ENCODE results near the gene CEP104. TPM values are rescaled to one million over a fixed set of nuclear protein-coding genes. Genes with fewer than 3 reads are reported as not detected.

CEP104 gene
- total RNA-seq, 4 donors from 2014 or later: 26.0 to 41.6 (median 30.8) TPM

DNA sequence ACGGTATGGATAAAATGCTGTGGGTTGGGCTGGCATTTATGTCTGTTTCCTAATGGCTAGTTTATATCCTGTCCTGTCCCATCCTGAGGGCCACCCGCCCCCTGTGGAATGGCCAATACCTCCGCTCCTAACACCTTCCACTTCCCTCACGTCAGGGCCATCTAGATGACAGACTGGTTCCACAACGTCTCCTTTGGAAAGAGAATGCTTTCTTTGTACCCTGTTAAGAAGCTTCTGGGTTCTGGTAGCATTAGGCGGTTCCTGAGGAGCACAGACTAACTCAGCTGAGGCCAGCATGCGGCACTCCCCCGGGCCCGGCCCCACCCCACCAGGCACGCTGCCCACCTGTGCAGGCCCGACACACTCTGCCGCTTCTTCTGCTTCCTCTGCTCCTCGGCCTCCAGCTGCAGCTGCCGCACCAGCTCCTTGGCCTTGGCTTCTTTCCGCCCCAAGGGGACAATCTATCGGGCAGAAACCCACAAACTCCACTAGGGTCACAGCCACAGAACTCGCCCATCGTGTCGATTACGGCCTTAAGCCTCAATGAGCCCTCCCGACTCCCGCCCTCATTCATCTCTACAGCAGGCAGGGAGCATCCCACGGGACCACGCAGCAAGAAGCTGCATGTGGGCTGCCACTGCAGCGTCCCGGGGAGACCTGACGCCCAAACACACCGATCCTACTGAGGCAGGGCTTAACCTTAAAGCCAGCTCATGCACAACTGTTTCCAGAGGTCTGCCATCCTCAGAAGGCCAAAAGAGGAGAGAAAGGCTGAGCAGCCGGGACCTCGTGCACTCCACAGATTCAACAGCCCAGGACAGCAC, 73.1 kb downstream of the CEP104 start:
- WGBS, 2 donors: 90 to 94% methylated on average over 29 to 30 of the region's 30 CpGs
- Histone ChIP-seq H3K9me3 (no peaks in the 10 kb centered on the region), H3K4me1 (no peaks in the 10 kb centered on the region), H3K27me3 (no peaks in the 10 kb centered on the region), H3K4me3 (replicated peaks in 1 of 3) (no peak overlapping the region), H3K27ac (no peak overlapping the region), H3K36me3 (peaks cover 59 to 80% of the 10 kb centered on the region in 2 donors)
- intact Hi-C loops (cut with DNase I): no loop called here
- TF ChIP-seq, protein P1, sequence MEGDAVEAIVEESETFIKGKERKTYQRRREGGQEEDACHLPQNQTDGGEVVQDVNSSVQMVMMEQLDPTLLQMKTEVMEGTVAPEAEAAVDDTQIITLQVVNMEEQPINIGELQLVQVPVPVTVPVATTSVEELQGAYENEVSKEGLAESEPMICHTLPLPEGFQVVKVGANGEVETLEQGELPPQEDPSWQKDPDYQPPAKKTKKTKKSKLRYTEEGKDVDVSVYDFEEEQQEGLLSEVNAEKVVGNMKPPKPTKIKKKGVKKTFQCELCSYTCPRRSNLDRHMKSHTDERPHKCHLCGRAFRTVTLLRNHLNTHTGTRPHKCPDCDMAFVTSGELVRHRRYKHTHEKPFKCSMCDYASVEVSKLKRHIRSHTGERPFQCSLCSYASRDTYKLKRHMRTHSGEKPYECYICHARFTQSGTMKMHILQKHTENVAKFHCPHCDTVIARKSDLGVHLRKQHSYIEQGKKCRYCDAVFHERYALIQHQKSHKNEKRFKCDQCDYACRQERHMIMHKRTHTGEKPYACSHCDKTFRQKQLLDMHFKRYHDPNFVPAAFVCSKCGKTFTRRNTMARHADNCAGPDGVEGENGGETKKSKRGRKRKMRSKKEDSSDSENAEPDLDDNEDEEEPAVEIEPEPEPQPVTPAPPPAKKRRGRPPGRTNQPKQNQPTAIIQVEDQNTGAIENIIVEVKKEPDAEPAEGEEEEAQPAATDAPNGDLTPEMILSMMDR (IDR thresholded peaks at IDR 0.05): no peak
- no peak for TF ChIP-seq POLR2A (IDR thresholded peaks at IDR 0.05)
- DNase-seq: no peak

DNA sequence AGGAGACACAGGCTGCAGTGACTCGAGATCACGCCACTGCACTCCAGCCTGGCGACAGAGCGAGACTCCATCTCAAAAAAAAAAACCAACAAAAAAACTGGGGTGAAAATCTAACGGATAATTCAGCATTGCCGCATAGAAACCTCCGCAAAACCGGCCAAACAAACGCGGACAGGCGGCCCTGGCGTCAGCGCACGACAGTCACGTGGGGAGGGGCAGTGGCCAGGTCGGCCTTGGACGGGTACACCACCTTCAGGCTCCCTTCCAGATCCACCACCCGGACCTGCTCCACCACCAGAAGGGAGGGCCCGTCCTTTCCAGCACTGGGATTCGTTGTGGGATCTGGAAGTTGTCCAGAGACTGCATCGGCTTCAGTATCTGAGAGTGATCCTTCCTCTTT, 76.1 kb downstream of the CEP104 start:
- H3K4me1 ChIP-seq: peaks cover 16 to 17% of the 10 kb centered on the region in 2 donors
- H3K27me3 ChIP-seq: no peaks in the 10 kb centered on the region
- no peak for DNase-seq
- peaks cover 51 to 65% of the 10 kb centered on the region in 2 donors for H3K36me3 ChIP-seq
- intact Hi-C loops (cut with DNase I): no loop called here
- no peak for TF ChIP-seq POLR2A (IDR thresholded peaks at IDR 0.05)
- TF ChIP-seq, protein P1 (IDR thresholded peaks at IDR 0.05): no peak
- no peaks in the 10 kb centered on the region for H3K9me3 ChIP-seq
- no peak overlapping the region for H3K4me3 ChIP-seq (replicated peaks in 1 of 3)
- WGBS, 2 donors: 93 to 95% methylated on average over 21 of the region's 21 CpGs
- H3K27ac ChIP-seq: no peak overlapping the region

DNA sequence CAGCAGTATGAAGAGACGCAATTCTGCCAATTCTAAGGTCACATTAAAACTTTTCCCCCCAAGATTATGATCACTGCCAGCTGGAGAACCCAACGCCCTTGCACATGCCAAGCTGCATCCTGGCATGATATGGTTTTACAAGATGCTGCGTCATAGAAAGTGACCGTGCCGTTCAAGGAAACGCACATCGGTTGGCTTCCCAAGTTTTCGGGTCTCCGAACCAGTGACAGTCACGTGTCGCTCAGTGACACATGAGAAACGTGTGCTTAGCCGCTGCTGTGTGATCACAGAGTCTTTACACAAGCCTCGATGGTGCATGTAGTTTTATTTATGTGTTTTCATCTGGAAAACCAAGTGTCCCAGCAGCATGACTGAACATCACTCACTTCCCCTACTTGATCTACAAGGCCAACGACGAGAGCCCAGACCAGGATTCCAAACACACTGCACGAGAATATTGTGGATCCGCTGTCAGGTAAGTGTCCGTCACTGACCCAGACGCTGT, 77.0 kb downstream of the CEP104 start:
- no peaks in the 10 kb centered on the region for H3K27me3 ChIP-seq
- no peak overlapping the region for H3K4me3 ChIP-seq (replicated peaks in 1 of 3)
- no peaks in the 10 kb centered on the region for H3K9me3 ChIP-seq
- H3K4me1 ChIP-seq: peaks cover 26% of the 10 kb centered on the region in 2 donors
- intact Hi-C loops (cut with DNase I): no loop called here
- DNase-seq: no peak
- no peak overlapping the region for H3K27ac ChIP-seq
- WGBS, 2 donors: 94% methylated on average over 20 of the region's 20 CpGs
- TF ChIP-seq POLR2A (IDR thresholded peaks at IDR 0.05): no peak
- TF ChIP-seq, protein P1 (IDR thresholded peaks at IDR 0.05): no peak
- H3K36me3 ChIP-seq: peaks cover 46 to 56% of the 10 kb centered on the region in 2 donors

DNA sequence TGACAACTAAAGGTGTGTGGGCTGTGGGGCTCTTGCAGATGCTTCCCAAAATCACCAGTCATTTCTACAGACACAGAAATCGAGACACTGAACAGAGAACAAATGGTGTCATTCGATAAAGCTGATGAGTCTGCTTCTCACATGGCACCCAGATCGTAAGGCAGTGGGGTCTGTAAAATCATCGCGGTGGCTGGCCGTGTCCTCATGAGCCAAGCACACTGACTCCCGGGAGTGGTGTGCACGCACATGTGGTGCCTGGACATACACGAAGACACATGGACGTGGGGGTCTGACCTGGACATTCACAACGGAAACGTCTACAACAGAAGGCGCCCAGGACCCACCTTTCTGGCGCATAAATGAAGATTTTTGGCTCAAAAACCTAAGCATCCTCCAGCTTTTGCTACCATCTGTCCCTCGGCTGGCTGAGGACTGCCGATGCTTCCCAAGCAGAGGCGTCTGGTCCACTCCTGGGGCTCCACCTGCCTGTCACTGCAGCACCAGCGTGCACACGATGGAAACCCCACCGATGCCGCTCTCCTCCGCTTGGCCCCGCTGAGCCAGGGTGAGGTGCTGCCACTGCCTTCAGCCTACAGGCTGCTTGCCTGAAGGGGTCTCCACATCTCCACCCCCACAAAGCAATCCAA, 77.6 kb downstream of the CEP104 start:
- no peak overlapping the region for H3K27ac ChIP-seq
- WGBS, 2 donors: 93 to 94% methylated on average over 23 of the region's 23 CpGs
- TF ChIP-seq, protein P1 (IDR thresholded peaks at IDR 0.05): no peak
- TF ChIP-seq POLR2A (IDR thresholded peaks at IDR 0.05): no peak
- no peaks in the 10 kb centered on the region for H3K9me3 ChIP-seq
- peaks cover 40 to 51% of the 10 kb centered on the region in 2 donors for H3K36me3 ChIP-seq
- H3K27me3 ChIP-seq: no peaks in the 10 kb centered on the region
- no peak overlapping the region for H3K4me3 ChIP-seq (replicated peaks in 1 of 3)
- DNase-seq: no peak
- intact Hi-C loops (cut with DNase I): no loop called here
- peaks cover 28 to 32% of the 10 kb centered on the region in 2 donors for H3K4me1 ChIP-seq
